ENCODE results near the gene MOV10L1.
A peak's percentile ranks its signal among the peaks of the same experiment; 100 is the strongest.

DNA sequence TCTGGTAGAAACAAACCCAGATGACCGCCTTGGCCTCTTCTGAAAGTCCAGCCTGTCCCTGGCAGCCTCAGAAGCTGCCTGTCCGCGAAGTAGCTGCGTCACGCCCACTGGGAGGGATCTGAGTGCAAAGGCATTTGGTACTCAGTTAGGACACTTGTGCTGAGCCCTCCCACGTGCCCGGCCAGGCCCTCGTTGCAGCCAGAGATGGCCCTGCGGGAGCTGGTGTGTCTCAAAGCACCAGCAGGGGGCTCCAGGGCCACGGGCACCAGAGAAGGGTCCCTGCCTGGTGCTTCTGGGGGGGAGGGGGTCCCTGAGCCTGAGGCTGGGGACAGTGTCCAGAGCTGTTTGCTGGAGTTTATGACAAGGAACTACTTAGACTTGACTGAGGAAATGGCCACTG is 116.8 kb downstream of the MOV10L1 start:
- TF ChIP-seq, protein P1, sequence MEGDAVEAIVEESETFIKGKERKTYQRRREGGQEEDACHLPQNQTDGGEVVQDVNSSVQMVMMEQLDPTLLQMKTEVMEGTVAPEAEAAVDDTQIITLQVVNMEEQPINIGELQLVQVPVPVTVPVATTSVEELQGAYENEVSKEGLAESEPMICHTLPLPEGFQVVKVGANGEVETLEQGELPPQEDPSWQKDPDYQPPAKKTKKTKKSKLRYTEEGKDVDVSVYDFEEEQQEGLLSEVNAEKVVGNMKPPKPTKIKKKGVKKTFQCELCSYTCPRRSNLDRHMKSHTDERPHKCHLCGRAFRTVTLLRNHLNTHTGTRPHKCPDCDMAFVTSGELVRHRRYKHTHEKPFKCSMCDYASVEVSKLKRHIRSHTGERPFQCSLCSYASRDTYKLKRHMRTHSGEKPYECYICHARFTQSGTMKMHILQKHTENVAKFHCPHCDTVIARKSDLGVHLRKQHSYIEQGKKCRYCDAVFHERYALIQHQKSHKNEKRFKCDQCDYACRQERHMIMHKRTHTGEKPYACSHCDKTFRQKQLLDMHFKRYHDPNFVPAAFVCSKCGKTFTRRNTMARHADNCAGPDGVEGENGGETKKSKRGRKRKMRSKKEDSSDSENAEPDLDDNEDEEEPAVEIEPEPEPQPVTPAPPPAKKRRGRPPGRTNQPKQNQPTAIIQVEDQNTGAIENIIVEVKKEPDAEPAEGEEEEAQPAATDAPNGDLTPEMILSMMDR (IDR thresholded peaks at IDR 0.05; ENCODE audit: low read length), result peak; percentile 66
- TF ChIP-seq EZH2 (IDR thresholded peaks at IDR 0.05; ENCODE audit: borderline replicate concordance, low read length), result no peak
